ENCODE results near the gene PCDHGB5. TPM values are rescaled to one million over a fixed set of nuclear protein-coding genes. Genes with fewer than 3 reads are reported as not detected.
A peak's percentile ranks its signal among the peaks of the same experiment; 100 is the strongest.
"Not testable (repeated sequence)": the region's sequence is repeated elsewhere in the genome, so short reads cannot be mapped to it uniquely, and the experiment has no call there.

Gene PCDHGB5
- total RNA-seq = 1 to 10 TPM; 3.0 to 6.3 (median 4.4) TPM

DNA sequence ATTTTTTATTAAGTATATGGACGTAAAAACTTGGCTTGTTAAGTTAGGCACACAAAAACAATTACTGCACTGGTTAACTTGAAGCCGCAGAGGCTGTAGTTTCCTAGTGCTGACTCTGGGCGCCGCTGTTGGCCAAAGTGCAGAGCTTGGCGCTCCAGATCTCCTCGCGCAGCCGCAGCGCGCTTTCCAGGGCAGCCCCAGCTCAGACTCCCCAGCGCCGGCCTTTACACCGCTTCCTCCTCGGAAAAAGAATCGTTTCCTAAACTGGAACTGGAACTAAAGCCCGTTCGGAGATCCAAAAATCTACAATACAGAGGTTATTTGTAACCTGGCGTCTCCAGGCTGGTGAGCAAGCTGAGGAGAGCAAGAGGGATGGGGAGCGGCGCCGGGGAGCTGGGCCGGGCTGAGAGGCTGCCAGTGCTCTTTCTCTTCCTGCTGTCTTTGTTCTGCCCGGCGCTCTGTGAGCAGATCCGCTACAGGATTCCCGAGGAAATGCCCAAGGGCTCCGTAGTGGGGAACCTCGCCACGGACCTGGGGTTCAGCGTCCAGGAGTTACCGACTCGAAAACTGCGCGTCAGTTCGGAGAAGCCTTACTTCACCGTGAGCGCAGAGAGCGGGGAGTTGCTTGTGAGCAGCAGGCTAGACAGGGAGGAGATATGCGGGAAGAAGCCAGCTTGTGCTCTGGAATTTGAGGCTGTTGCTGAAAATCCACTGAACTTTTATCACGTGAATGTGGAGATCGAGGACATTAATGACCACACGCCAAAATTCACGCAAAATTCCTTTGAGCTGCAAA, at the start of gene PCDHGB5:
PCDHGB5 (plus strand) TSS at position 192 of the 796 bp plus-strand sequence; CDS start at position 373, 181 bp downstream.
- H3K27ac ChIP-seq = peak within 1 kb of the TSS; percentile 59 to 71 (median 67)
- peak within 1 kb of the TSS; percentile 50 to 58 (median 52) for H3K4me3 ChIP-seq
- TF ChIP-seq, protein P1, sequence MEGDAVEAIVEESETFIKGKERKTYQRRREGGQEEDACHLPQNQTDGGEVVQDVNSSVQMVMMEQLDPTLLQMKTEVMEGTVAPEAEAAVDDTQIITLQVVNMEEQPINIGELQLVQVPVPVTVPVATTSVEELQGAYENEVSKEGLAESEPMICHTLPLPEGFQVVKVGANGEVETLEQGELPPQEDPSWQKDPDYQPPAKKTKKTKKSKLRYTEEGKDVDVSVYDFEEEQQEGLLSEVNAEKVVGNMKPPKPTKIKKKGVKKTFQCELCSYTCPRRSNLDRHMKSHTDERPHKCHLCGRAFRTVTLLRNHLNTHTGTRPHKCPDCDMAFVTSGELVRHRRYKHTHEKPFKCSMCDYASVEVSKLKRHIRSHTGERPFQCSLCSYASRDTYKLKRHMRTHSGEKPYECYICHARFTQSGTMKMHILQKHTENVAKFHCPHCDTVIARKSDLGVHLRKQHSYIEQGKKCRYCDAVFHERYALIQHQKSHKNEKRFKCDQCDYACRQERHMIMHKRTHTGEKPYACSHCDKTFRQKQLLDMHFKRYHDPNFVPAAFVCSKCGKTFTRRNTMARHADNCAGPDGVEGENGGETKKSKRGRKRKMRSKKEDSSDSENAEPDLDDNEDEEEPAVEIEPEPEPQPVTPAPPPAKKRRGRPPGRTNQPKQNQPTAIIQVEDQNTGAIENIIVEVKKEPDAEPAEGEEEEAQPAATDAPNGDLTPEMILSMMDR (IDR thresholded peaks at IDR 0.05 in 4 of 5, conservative IDR thresholded peaks at IDR 0.05 in 1 of 5) = peak; percentile 60 to 81 (median 66)
- peak in 1 of 2 donors; percentile 39 for TF ChIP-seq POLR2A (IDR thresholded peaks at IDR 0.05)
- H3K4me1 ChIP-seq = peaks cover 9 to 13% of the 10 kb centered on the region in 2 donors
- in situ Hi-C loops (cut with MboI; ENCODE audit: low sequenced_read_pairs in 4 of 4); intact Hi-C loops (cut with DNase I; ENCODE audit: low total_unique reads); H3K9me3 ChIP-seq; H3K36me3 ChIP-seq: not testable (repeated sequence)
- peak in 1 of 2 donors; percentile 41 for DNase-seq
- H3K27me3 ChIP-seq = peaks cover 0 to 11% (median 4%) of the 10 kb centered on the region in 3 donors
- ATAC-seq = peak; percentile 82 to 86

DNA sequence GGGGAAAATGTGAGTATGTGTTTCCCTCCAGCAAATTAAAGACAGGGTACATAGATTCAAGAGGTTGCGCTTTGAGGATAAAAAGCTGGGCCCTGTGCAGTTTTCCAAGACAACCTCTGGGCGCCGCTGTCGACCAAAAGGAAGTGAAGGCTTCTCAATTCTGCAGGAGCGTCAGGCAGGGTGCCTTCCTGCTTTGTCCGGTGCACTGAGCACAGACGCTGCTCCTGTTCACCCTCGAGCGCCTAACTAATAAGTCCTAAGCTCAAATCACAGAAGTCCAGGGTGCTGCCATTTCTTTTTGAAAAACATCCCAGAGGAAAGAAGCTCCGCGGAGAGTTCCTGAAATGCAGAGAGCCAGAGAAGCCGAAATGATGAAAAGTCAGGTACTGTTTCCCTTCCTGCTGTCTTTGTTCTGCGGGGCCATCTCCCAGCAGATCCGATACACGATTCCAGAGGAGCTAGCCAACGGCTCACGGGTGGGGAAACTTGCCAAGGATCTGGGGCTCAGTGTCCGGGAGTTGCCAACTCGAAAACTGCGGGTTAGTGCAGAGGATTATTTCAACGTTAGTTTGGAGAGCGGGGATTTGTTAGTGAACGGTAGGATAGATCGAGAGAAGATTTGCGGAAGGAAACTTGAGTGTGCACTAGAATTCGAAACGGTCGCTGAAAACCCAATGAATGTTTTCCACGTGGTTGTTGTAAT, 47.7 kb upstream of the PCDHGB5 start, which contains the start of gene PCDHGB1:
PCDHGB1 (plus strand) TSS at position 183 of the 703 bp plus-strand sequence; CDS start at position 345, 162 bp downstream.
- TF ChIP-seq, protein P1 (IDR thresholded peaks at IDR 0.05 in 4 of 5, conservative IDR thresholded peaks at IDR 0.05 in 1 of 5) = peak in 4 of 5 experiments; percentile 18 to 53 (median 38)
- no peak for TF ChIP-seq POLR2A (IDR thresholded peaks at IDR 0.05)
- DNase-seq (peak in 1 of 2 donors; percentile 42), ATAC-seq (peak; percentile 42 to 87)
- H3K4me3 ChIP-seq = peak within 1 kb of the TSS; percentile 14 to 31 (median 27)
- peak within 1 kb of the TSS in 1 of 4 donors; percentile 29 for H3K27ac ChIP-seq
- peaks cover 0 to 26% (median 9%) of the 10 kb centered on the region in 3 donors for H3K27me3 ChIP-seq
- in situ Hi-C loops (cut with MboI; ENCODE audit: low sequenced_read_pairs in 4 of 4) = loop anchor here in 1 of 4 donors (10.0 kb wide), 1 partner anchor 215 kb away; no protein-coding TSS in a partner anchor
- intact Hi-C loops (cut with DNase I; ENCODE audit: low total_unique reads) = no loop called here
- no peaks in the 10 kb centered on the region for H3K36me3 ChIP-seq
- peaks cover 0 to 3% (median 3%) of the 10 kb centered on the region in 3 donors for H3K9me3 ChIP-seq
- no peaks in the 10 kb centered on the region for H3K4me1 ChIP-seq

GRCh38 chr5:141351591-141351990, 46.2 kb upstream of the PCDHGB5 start:
- ATAC-seq (no peak), DNase-seq (no peak)
- no peaks in the 10 kb centered on the region for H3K4me1 ChIP-seq
- intact Hi-C loops (cut with DNase I; ENCODE audit: low total_unique reads) (no loop called here), in situ Hi-C loops (cut with MboI; ENCODE audit: low sequenced_read_pairs in 4 of 4) (no loop called here)
- peaks cover 0 to 28% (median 9%) of the 10 kb centered on the region in 3 donors for H3K27me3 ChIP-seq
- no peak overlapping the region for H3K4me3 ChIP-seq
- no peak overlapping the region for H3K27ac ChIP-seq
- TF ChIP-seq, protein P1 (IDR thresholded peaks at IDR 0.05 in 4 of 5, conservative IDR thresholded peaks at IDR 0.05 in 1 of 5) = no peak
- no peak for TF ChIP-seq POLR2A (IDR thresholded peaks at IDR 0.05)
- no peaks in the 10 kb centered on the region for H3K36me3 ChIP-seq
- peaks cover 0 to 7% (median 3%) of the 10 kb centered on the region in 3 donors for H3K9me3 ChIP-seq

DNA sequence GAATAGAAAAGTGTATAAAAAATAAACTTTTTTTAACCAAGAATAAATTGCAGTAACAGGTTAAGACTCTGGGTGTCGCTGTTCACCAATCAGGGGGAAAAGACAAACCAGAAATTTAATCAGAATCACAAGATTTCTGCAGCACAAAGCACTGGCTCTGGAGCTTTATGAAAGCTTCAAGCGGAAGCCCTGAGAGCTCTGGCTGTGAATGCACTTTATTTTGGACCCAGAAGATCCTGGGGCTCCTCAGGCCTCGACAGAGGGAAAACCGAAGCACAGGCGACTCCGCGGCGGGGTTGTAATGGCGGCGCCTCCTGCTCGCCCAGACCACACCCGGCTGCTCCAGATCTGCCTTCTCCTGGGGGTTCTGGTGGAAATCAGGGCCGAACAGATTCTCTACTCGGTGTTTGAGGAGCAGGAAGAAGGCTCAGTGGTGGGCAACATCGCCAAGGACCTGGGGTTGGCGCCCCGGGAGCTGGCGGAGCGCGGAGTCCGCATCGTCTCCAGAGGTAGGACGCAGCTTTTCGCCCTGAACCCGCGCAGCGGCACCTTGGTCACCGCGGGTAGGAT, 42.8 kb upstream of the PCDHGB5 start, which contains the start of gene PCDHGA4:
PCDHGA4 (plus strand) TSS at position 122 of the 570 bp plus-strand sequence; CDS start at position 209, 87 bp downstream.
- peaks cover 0 to 26% (median 10%) of the 10 kb centered on the region in 3 donors for H3K27me3 ChIP-seq
- H3K36me3 ChIP-seq = no peaks in the 10 kb centered on the region
- in situ Hi-C loops (cut with MboI; ENCODE audit: low sequenced_read_pairs in 4 of 4) = no loop called here
- no peak for ATAC-seq
- peak within 1 kb of the TSS; percentile 39 to 59 (median 53) for H3K27ac ChIP-seq
- peaks cover 0 to 6% of the 10 kb centered on the region in 2 donors for H3K4me1 ChIP-seq
- TF ChIP-seq, protein P1 (IDR thresholded peaks at IDR 0.05 in 4 of 5, conservative IDR thresholded peaks at IDR 0.05 in 1 of 5) = peak in 4 of 5 experiments; percentile 34 to 65 (median 38)
- TF ChIP-seq POLR2A (IDR thresholded peaks at IDR 0.05) = no peak
- H3K4me3 ChIP-seq = peak within 1 kb of the TSS; percentile 35 to 58 (median 42)
- H3K9me3 ChIP-seq = peaks cover 0 to 7% (median 3%) of the 10 kb centered on the region in 3 donors
- intact Hi-C loops (cut with DNase I; ENCODE audit: low total_unique reads) = no loop called here
- no peak for DNase-seq

Data from gastrocnemius medialis (tissue), 4 donors.